ENCODE data around the gene CLEC4A. TPM values are rescaled to one million over a fixed set of nuclear protein-coding genes. Genes with fewer than 3 reads are reported as not detected.
"Not testable (repeated sequence)": the region's sequence is repeated elsewhere in the genome, so short reads cannot be mapped to it uniquely, and the experiment has no call there.

Gene CLEC4A
- total RNA-seq, 1 donor from 2014 or later, result 1.2 TPM

DNA sequence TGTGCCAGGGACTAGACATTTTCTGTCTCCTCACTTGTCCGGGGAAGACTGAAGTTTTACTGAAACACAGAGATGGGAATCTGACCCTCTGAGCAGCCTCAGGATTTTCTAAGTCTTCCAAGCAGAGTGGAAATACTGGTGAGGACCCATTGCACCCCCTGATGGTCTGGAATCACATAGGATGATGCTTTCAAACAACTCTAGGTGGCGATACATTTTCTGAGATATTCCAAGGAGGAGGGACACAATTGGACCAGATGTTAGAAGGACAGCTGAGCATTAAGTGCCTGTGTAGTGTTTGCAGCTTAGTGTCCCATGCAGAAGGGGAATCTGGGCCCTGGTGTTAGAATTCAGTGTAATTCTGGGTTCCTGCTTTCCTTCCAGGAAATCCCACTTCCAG is 64.7 kb downstream of the CLEC4A start:
- intact Hi-C loops (cut with DNase I); ATAC-seq; DNase-seq (ENCODE audit: missing footprints): not testable (repeated sequence)

Other genes starting within 250 kb of the CLEC4A start
- 11.7 TPM for gene SLC2A3, start 187.4 kb upstream of the CLEC4A start, total RNA-seq
- gene FOXJ2, start 90.9 kb upstream of the CLEC4A start, total RNA-seq, result 23.4 TPM
- gene C3AR1, start 57.3 kb upstream of the CLEC4A start, total RNA-seq, result 9.0 TPM
- 16.6 TPM for gene NECAP1, start 41.3 kb upstream of the CLEC4A start, total RNA-seq
- gene ZNF705A, start 33.4 kb downstream of the CLEC4A start, total RNA-seq, result not detected
- 0.46 TPM for gene FAM90A1, start 104.0 kb downstream of the CLEC4A start, total RNA-seq

Measured in Right ventricle myocardium inferior (tissue), 1 donor.